H9 (cell line): Measurements from ENCODE around the gene SDK1. TPM values are rescaled to one million over a fixed set of nuclear protein-coding genes. Genes with fewer than 3 reads are reported as not detected.

ENCODE experiments used
- DNase-seq: peaks from one replicate; pipeline ENCODE4 v3.0.0-alpha.2; 2017
- H2AFZ ChIP-seq: one replicate; pipeline ENCODE4 v1.6.1; 2013; ENCODE audit warnings: mild to moderate bottlenecking, low read length, control low read depth, moderate library complexity
- H2AK5ac ChIP-seq: 2 replicates; pipeline ENCODE4 v1.6.1; 2013; ENCODE audit warnings: low read length, control low read depth, mixed read lengths; ENCODE audit not compliant: insufficient read length
- H2BK120ac ChIP-seq: one replicate; pipeline ENCODE4 v1.6.1; 2013; ENCODE audit warnings: low read depth, mild to moderate bottlenecking, low read length, control low read depth, inconsistent platforms; ENCODE audit not compliant: poor library complexity, severe bottlenecking
- H2BK12ac ChIP-seq: 2 replicates; pipeline ENCODE4 v1.6.1; 2013; ENCODE audit warnings: low read length, control low read depth, mixed read lengths, low read depth; ENCODE audit not compliant: insufficient read length
- H2BK15ac ChIP-seq: 2 replicates; pipeline ENCODE4 v1.6.1; 2013; ENCODE audit warnings: low read depth, low read length, control low read depth
- H2BK20ac ChIP-seq: one replicate; pipeline ENCODE4 v1.6.1; 2013; ENCODE audit warnings: low read depth, mild to moderate bottlenecking, low read length, control low read depth, inconsistent platforms; ENCODE audit not compliant: poor library complexity, severe bottlenecking
- H2BK5ac ChIP-seq: 2 replicates; pipeline ENCODE4 v1.6.1; 2013; ENCODE audit warnings: low read length, control low read depth, mixed read lengths; ENCODE audit not compliant: insufficient read length
- H3K14ac ChIP-seq: 2 replicates; pipeline ENCODE4 v1.6.1; 2013; ENCODE audit warnings: low read length, control low read depth; ENCODE audit not compliant: insufficient read depth
- H3K18ac ChIP-seq: 2 replicates; pipeline ENCODE4 v1.6.1; 2013; ENCODE audit warnings: low read depth, mild to moderate bottlenecking, mixed read lengths, low read length, control low read depth; ENCODE audit not compliant: insufficient read length
- H3K23ac ChIP-seq: 2 replicates; pipeline ENCODE4 v1.6.1; 2013; ENCODE audit warnings: low read length, control low read depth, mixed read lengths, low read depth; ENCODE audit not compliant: insufficient read length
- H3K23me2 ChIP-seq: 2 replicates; pipeline ENCODE4 v1.6.1; 2013; ENCODE audit warnings: low read depth, mild to moderate bottlenecking, mixed read lengths, low read length, control low read depth; ENCODE audit not compliant: insufficient read length, poor library complexity, severe bottlenecking
- H3K27ac ChIP-seq: 2 replicates; pipeline ENCODE4 v1.5.1; 2013; ENCODE audit warnings: low read length, control low read depth, mixed read lengths, low read depth; ENCODE audit not compliant: insufficient read length
- H3K27me3 ChIP-seq: 2 replicates; pipeline ENCODE4 v1.6.1; 2013; ENCODE audit warnings: low read length, control low read depth, inconsistent platforms; ENCODE audit not compliant: insufficient read depth
- H3K4ac ChIP-seq: 2 replicates; pipeline ENCODE4 v1.6.1; 2013; ENCODE audit warnings: low read depth, mild to moderate bottlenecking, control low read depth, inconsistent platforms, low read length, moderate library complexity
- H3K4me1 ChIP-seq: 2 replicates; pipeline ENCODE4 v1.6.1; 2013; ENCODE audit warnings: low read length, control low read depth, inconsistent platforms; ENCODE audit not compliant: insufficient read depth
- H3K4me2 ChIP-seq: 2 replicates; pipeline ENCODE4 v1.6.1; 2013; ENCODE audit warnings: low read length, control low read depth, mixed read lengths; ENCODE audit not compliant: insufficient read length, insufficient read depth
- H3K56ac ChIP-seq: 2 replicates; pipeline ENCODE4 v1.6.1; 2013; ENCODE audit warnings: low read depth, mild to moderate bottlenecking, mixed read lengths, low read length, control low read depth; ENCODE audit not compliant: insufficient read length
- H3K79me1 ChIP-seq: 2 replicates; pipeline ENCODE4 v1.6.1; 2013; ENCODE audit warnings: low read depth, mild to moderate bottlenecking, moderate library complexity, low read length, control low read depth, inconsistent platforms; ENCODE audit not compliant: insufficient read depth, poor library complexity, severe bottlenecking
- H3K79me2 ChIP-seq: 2 replicates; pipeline ENCODE4 v1.6.1; 2013; ENCODE audit warnings: low read length, control low read depth, inconsistent platforms; ENCODE audit not compliant: insufficient read depth
- H3K9ac ChIP-seq: 2 replicates; pipeline ENCODE4 v1.6.1; 2013; ENCODE audit warnings: low read length, control low read depth, mixed read lengths; ENCODE audit not compliant: insufficient read length; ENCODE audit errors: extremely low read depth
- H3K9me3 ChIP-seq: one replicate; pipeline ENCODE4 v1.6.1; 2013; ENCODE audit warnings: low read depth, low read length, inconsistent platforms; ENCODE audit not compliant: control insufficient read depth
- H3T11ph ChIP-seq: one replicate; pipeline ENCODE4 v1.6.1; 2013; ENCODE audit warnings: mild to moderate bottlenecking, low read length, control low read depth, inconsistent platforms
- H4K20me1 ChIP-seq: one replicate; pipeline ENCODE4 v1.6.1; 2013; ENCODE audit not compliant: control insufficient read depth, insufficient read length, insufficient read depth
- H4K5ac ChIP-seq: 2 replicates; pipeline ENCODE4 v1.6.1; 2013; ENCODE audit warnings: low read depth, mild to moderate bottlenecking, mixed read lengths, low read length, control low read depth; ENCODE audit not compliant: insufficient read length
- H4K8ac ChIP-seq: replicated peaks from 2 replicates; pipeline ENCODE4 v1.6.1; 2013; ENCODE audit warnings: low read length, control low read depth, mixed read lengths, low read depth; ENCODE audit not compliant: insufficient read length
- H4K91ac ChIP-seq: 2 replicates; pipeline ENCODE4 v1.6.1; 2013; ENCODE audit warnings: low read depth, mild to moderate bottlenecking, moderate library complexity, mixed read lengths, low read length, control low read depth; ENCODE audit not compliant: insufficient read length
- H3K27ac Mint-ChIP-seq, 3 experiments: 2 replicates in 2 of 3; 3 replicates in 1 of 3; pipeline ENCODE4 v1.8.0; 2020 to 2021; ENCODE audit warnings: mixed read lengths in 3 of 3, mild to moderate bottlenecking in 1 of 3, moderate library complexity in 1 of 3
- H3K27me3 Mint-ChIP-seq: 2 replicates; pipeline ENCODE4 v1.8.0; 2021; ENCODE audit warnings: low read depth, mild to moderate bottlenecking, moderate library complexity, mixed read lengths
- H3K36me3 Mint-ChIP-seq, 3 experiments: 2 replicates in 2 of 3; 3 replicates in 1 of 3; pipeline ENCODE4 v1.8.0; 2020 to 2021; ENCODE audit warnings: low read depth in 3 of 3, mixed read lengths in 3 of 3; ENCODE audit not compliant: insufficient read depth in 1 of 3
- H3K4me1 Mint-ChIP-seq, 2 experiments: 2 replicates each; pipeline ENCODE4 v1.8.0; 2020; ENCODE audit warnings: mixed read lengths in 2 of 2
- H3K4me3 Mint-ChIP-seq, 2 experiments: 2 replicates in 1 of 2; 3 replicates in 1 of 2; pipeline ENCODE4 v1.8.0; 2020 to 2021; ENCODE audit warnings: mild to moderate bottlenecking in 2 of 2, mixed read lengths in 2 of 2, moderate library complexity in 1 of 2
- H3K9me3 Mint-ChIP-seq, 2 experiments: 2 replicates in 1 of 2; 3 replicates in 1 of 2; pipeline ENCODE4 v1.8.0; 2020; ENCODE audit warnings: mild to moderate bottlenecking in 2 of 2, mixed read lengths in 2 of 2, moderate library complexity in 1 of 2
- CTCF ChIP-seq: fragments of 200-600 bp; sonication (generic); conservative IDR thresholded peaks from 3 replicates; pipeline ENCODE4 v1.8.0; 2021; ENCODE audit warnings: antibody characterized with exemption, mild to moderate bottlenecking
- WGBS: extraction: QIAGEN DNeasy Blood & Tissue Kit; methylation state at CpG from one replicate; pipeline ENCODE4 v1.1.7; 2013; ENCODE audit warnings: missing lambda C conversion rate, low lambda C conversion rate, mixed read lengths; ENCODE audit not compliant: insufficient read length; ENCODE audit errors: extremely low coverage; 5-methylcytosine and 5-hydroxymethylcytosine counted together
- total RNA-seq: library from RNA; stranded (reverse); gene quantifications from 2 replicates; pipeline ENCODE4 v1.2.1, GENCODE V29; 2021

Gene SDK1
- total RNA-seq, 1 experiment from 2014 or later, result 8.7 TPM

- Histone ChIP-seq H3K4me2 (no peak overlapping the region), H3K18ac (no peak overlapping the region), H2AFZ (no peak overlapping the region), H3K4me1 (no peaks in the 10 kb centered on the region), H2AK5ac (no peak overlapping the region), H2BK20ac (no peak overlapping the region), H3K27me3 (no peaks in the 10 kb centered on the region), H2BK15ac (no peak overlapping the region), H4K5ac (no peak overlapping the region), H4K20me1 (no peaks in the 10 kb centered on the region), H3K23ac (no peak overlapping the region), H2BK12ac (no peak overlapping the region), H4K8ac (no peak overlapping the region), H3K4ac (no peak overlapping the region), H3K9ac (no peak overlapping the region), H3K14ac (no peak overlapping the region), H4K91ac (no peak overlapping the region), H3K79me2 (no peaks in the 10 kb centered on the region), H2BK5ac (no peak overlapping the region), H3T11ph (no peak overlapping the region), H3K23me2 (no peaks in the 10 kb centered on the region), H3K79me1 (no peaks in the 10 kb centered on the region), H2BK120ac (no peak overlapping the region), H3K27ac (no peak overlapping the region), H3K9me3 (no peaks in the 10 kb centered on the region), H3K56ac (no peak overlapping the region)
- H3K4me3 Mint-ChIP-seq, result no peak overlapping the region
- no peaks in the 10 kb centered on the region; a peak in 1 of 7 replicates for H3K36me3 Mint-ChIP-seq
- H3K27me3 Mint-ChIP-seq, result no peaks in the 10 kb centered on the region
- no CpG with 5 or more reads among the region's 4 CpGs for WGBS
- H3K27ac Mint-ChIP-seq, result no peak overlapping the region
- no peak for TF ChIP-seq CTCF
- no peak for DNase-seq
- H3K9me3 Mint-ChIP-seq, result no peaks in the 10 kb centered on the region
- peaks cover 9 to 10% of the 10 kb centered on the region in 2 experiments for H3K4me1 Mint-ChIP-seq
Measured at GRCh38 chr7:3486841-3487240, 185.8 kb downstream of the SDK1 start.
